ENCODE results near the gene PMPCA. TPM values are rescaled to one million over a fixed set of nuclear protein-coding genes. Genes with fewer than 3 reads are reported as not detected.

Gene PMPCA
- total RNA-seq, 2 experiments from 2014 or later = 64.0 to 76.5 TPM

DNA sequence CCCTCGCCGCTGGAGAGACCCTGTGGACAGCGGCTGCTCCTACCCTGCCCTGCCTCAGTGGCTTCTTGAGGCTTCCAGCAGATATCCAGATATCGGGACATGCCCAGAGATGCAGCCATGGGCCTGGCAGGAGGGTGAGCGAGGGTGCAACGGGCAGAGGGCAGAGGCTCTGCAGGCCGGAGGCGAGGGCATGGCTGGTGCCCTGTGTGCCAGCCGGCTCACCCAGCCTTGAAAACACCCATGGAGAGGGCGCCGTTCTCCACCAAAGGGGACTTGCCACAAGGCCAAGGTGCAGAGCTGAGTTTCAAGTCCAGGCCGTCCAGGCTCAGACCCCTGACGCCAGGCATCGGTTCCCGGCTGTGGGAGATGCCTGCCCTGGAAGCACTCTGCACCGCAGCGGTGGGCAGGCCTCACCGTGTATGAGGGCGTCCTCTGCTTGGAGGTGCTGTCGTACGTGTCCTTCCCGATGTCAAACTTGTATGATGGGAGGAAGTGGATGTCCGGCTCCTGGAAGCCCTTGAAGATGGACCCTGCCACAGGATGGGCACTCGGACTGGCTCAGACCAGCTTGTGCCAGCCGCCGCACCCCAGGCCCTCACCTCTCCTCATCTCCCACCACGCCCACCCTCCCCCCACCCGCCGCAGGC lies 20.3 kb downstream of the PMPCA start:
- no peaks in the 10 kb centered on the region for H3K9me3 Mint-ChIP-seq (ENCODE audit: low read depth)
- H3K4me3 Mint-ChIP-seq = no peak overlapping the region
- no peaks in the 10 kb centered on the region for H3K27me3 Mint-ChIP-seq
- H3K4me1 Mint-ChIP-seq = peaks cover 2% of the 10 kb centered on the region
- ATAC-seq (no peak), DNase-seq (no peak)
- H3K36me3 Mint-ChIP-seq = no peaks in the 10 kb centered on the region
- no peak overlapping the region for H3K27ac Mint-ChIP-seq
- CTCF ChIA-PET = no interaction called here

DNA sequence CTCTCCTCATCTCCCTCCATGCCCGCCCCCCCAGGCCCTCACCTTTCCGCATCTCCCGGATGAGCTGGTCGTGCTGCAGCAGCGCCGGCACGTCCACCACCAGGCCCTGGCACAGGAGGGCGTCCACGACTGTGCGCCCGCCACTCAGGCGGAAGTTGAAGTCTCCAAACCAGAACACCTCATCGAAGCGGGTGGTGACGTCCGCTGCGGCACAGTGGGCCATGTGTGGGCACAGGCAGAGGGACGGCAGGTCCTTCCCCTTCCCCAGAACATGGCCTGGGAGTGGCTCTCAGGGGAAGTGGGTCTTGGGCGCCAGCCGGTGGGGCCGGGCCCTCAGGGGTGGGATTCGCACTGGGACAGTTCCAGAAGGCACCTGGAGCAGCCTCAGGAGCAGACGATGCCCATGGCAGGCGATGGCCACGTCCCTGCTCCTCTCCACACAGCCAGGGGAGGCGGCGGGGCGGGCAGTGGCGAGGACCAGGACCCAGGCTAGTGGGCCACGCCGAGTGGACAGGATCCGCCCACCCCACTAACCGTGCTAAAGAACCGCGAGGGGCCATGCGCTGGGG lies 21.4 kb downstream of the PMPCA start:
- H3K36me3 Mint-ChIP-seq = no peaks in the 10 kb centered on the region
- no peak overlapping the region for H3K27ac Mint-ChIP-seq
- CTCF ChIA-PET = no interaction called here
- DNase-seq (no peak), ATAC-seq (no peak)
- no peaks in the 10 kb centered on the region for H3K9me3 Mint-ChIP-seq (ENCODE audit: low read depth)
- H3K27me3 Mint-ChIP-seq = no peaks in the 10 kb centered on the region
- H3K4me1 Mint-ChIP-seq = peaks cover 7% of the 10 kb centered on the region
- no peak overlapping the region for H3K4me3 Mint-ChIP-seq

DNA sequence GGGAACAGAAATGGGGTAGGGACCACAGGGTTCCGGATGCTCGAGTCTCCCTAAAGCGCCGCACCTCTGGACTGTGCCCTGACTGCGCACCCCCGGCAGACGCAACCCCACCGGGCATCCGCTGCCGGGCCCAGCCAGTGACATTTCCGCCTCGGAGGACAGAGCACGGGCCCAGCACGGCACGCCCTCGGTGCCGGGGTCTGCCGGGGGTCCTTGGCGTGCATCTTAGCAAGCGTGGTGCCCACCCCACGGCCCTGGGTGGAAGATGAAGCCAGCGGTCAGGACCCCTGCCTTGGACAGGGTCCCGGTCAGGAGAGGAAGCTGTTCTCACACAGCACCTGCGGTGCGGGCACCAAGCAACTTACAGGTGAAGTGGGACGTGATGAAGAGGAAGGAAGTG lies 22.1 kb downstream of the PMPCA start:
- Mint-ChIP-seq H3K4me3 (no peak overlapping the region), H3K27ac (no peak overlapping the region), H3K27me3 (no peaks in the 10 kb centered on the region), H3K9me3 (ENCODE audit: low read depth) (no peaks in the 10 kb centered on the region), H3K4me1 (peaks cover 14% of the 10 kb centered on the region), H3K36me3 (no peaks in the 10 kb centered on the region)
- CTCF ChIA-PET = no interaction called here
- DNase-seq = no peak
- no peak for ATAC-seq

DNA sequence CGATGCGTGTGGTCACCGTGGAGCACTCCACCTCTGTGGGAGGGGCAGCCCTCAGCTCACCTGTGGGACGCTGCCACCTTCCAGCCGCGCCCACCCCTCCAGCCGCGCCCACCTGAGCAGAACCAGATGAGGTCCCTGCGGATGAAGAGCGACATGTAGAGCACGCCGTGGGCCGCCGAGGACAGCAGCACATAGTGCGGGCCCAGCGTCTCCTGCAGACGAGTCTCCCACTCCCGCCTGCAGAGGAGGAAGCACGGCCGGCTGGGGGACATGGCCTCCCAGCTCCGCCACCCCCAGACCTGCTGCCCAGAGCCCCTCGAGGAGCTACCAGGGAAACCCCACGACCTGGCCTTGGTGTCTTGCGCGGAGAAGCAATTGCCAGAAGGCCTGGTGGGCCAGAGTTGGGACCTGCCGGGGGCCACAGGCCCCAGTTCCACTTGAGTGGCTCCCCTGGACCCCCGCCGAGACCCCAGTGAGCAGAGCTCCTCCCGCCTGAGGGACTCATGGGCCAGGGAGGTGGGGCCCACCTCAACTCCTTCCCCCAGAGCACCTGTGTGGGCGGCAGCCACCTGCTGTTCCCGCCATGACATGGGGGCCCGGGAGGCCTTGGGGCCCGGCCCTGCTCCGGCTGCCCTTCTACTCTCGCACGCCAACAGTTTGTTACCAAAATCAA lies 22.7 kb downstream of the PMPCA start:
- H3K4me3 Mint-ChIP-seq = no peak overlapping the region
- no peak for ATAC-seq
- H3K27ac Mint-ChIP-seq = no peak overlapping the region
- no peaks in the 10 kb centered on the region for H3K27me3 Mint-ChIP-seq
- CTCF ChIA-PET = no interaction called here
- H3K36me3 Mint-ChIP-seq = no peaks in the 10 kb centered on the region
- no peak for DNase-seq
- H3K9me3 Mint-ChIP-seq (ENCODE audit: low read depth) = no peaks in the 10 kb centered on the region
- H3K4me1 Mint-ChIP-seq = peaks cover 20% of the 10 kb centered on the region

DNA sequence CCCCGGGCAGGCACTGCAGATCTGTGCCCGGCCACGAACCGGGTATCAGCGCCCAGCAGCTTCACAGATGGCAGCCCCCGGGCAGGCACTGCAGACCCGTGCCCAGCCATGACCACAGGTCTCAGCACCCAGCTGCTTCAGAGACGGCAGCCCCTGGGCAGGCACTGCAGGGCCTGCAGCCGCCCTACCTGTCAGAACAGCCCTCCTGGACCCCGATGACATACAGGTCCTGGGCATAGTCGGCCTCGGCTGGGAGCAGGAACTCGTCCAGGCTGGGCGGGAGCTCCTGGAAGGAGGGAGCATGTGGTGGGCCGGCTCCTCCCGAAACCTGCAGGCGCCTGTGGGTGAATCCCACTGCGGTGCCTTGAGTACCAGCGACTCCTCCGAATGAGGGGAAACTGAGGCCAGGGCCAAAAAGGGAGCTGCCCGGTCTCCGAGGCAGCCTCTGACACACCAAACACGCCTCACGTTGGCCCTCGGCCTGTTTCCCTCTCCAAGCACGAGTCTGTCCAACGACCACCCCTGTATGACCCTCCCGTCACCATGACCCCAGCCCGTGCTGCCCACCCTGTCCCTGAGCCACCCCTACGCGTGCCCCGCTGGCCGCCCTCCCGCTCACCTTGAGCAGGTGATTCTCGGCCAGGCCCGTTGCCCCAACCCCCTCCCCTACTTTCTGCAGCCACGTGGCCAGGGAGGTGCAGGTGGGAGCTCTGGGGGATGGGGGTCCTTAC lies 23.6 kb downstream of the PMPCA start:
- Mint-ChIP-seq H3K4me1 (peaks cover 23% of the 10 kb centered on the region), H3K27ac (no peak overlapping the region), H3K9me3 (ENCODE audit: low read depth) (no peaks in the 10 kb centered on the region), H3K27me3 (no peaks in the 10 kb centered on the region), H3K36me3 (no peaks in the 10 kb centered on the region), H3K4me3 (no peak overlapping the region)
- CTCF ChIA-PET = no interaction called here
- no peak for ATAC-seq
- DNase-seq = no peak

- CTCF ChIA-PET = no interaction called here
- Mint-ChIP-seq H3K4me1 (peaks cover 23% of the 10 kb centered on the region), H3K4me3 (no peak overlapping the region), H3K27me3 (no peaks in the 10 kb centered on the region), H3K9me3 (ENCODE audit: low read depth) (no peaks in the 10 kb centered on the region), H3K27ac (no peak overlapping the region), H3K36me3 (no peaks in the 10 kb centered on the region)
- no peak for DNase-seq
- ATAC-seq = no peak
These were observed 24.2 kb downstream of the PMPCA start for GRCh38 chr9:136434580-136435169.

GRCh38 chr9:136436055-136436634 lies 25.7 kb downstream of the PMPCA start:
- H3K4me3 Mint-ChIP-seq = no peak overlapping the region
- DNase-seq (no peak), ATAC-seq (no peak)
- H3K36me3 Mint-ChIP-seq = peaks cover 1% of the 10 kb centered on the region
- no peak overlapping the region for H3K27ac Mint-ChIP-seq
- CTCF ChIA-PET = no interaction called here
- H3K9me3 Mint-ChIP-seq (ENCODE audit: low read depth) = no peaks in the 10 kb centered on the region
- H3K27me3 Mint-ChIP-seq = no peaks in the 10 kb centered on the region
- H3K4me1 Mint-ChIP-seq = peaks cover 26% of the 10 kb centered on the region

DNA sequence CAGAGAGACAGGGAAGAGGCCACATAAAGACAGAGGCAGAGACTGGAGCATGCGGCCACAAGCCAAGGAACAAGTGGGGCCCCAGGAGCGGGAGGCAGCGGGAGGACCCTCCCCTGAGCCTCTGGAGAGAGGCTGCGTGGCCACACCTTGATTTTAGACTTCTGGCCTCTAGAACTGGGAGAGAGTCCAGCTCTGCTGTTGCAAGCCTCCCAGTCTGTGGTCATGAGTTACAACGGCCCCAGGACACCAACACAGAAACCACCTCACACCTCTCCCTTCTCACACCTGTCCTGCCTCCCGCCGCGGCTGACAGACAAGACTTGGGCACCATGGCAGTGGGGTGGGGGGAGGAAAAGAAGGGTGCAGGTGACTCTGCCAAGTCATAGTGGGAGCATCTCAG lies 27.0 kb downstream of the PMPCA start:
- no peak for DNase-seq
- CTCF ChIA-PET = no interaction called here
- no peak overlapping the region for H3K27ac Mint-ChIP-seq
- peaks cover 6% of the 10 kb centered on the region for H3K36me3 Mint-ChIP-seq
- ATAC-seq = no peak
- H3K9me3 Mint-ChIP-seq (ENCODE audit: low read depth) = no peaks in the 10 kb centered on the region
- no peaks in the 10 kb centered on the region for H3K27me3 Mint-ChIP-seq
- H3K4me3 Mint-ChIP-seq = peak overlapping the region; percentile 83
- peaks cover 26% of the 10 kb centered on the region for H3K4me1 Mint-ChIP-seq

DNA sequence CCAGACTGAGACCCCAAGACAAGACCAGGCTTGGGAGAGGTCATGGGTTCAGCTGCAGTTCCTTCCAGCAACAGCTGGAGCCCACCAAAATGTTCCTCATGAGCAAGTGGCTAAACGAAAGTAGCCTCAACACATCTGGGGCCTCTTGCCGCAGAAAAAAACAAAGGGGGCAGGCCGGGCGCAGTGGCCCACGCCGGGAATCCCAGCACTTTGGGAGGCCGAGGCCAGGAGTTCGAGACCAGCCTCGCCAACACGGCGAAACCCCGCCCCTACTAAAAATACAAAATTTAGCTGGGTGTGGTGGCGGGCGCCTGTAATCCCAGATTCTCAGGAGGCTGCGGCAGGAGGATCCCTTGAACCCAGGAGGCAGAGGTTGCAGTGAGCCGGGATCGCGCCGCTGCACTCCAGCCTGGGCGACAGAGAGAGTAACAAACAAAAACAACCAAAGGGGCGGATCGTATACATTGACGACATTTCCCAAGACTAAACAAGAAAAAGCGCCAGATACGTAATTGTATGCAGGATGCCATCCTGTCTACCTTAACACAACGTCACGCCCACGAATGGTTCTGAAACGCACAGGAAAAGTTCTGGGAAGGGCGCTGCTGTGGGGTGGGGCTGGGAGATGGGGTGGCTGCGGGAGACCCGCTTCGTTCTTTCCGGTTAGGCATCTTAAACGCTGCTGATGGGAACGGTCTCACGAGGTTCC lies 27.5 kb downstream of the PMPCA start:
- Mint-ChIP-seq H3K36me3 (peaks cover 6% of the 10 kb centered on the region), H3K27ac (peak overlapping the region; percentile 67), H3K27me3 (no peaks in the 10 kb centered on the region), H3K4me1 (peaks cover 26% of the 10 kb centered on the region), H3K9me3 (ENCODE audit: low read depth) (no peaks in the 10 kb centered on the region), H3K4me3 (peak overlapping the region; percentile 83)
- ATAC-seq (no peak), DNase-seq (no peak)
- CTCF ChIA-PET = interaction anchor here (0.9 to 1.5 kb wide), 6 partner anchors 22 to 206 kb away, joined by 3 to 5 read pairs (median 3); no protein-coding TSS in a partner anchor

DNA sequence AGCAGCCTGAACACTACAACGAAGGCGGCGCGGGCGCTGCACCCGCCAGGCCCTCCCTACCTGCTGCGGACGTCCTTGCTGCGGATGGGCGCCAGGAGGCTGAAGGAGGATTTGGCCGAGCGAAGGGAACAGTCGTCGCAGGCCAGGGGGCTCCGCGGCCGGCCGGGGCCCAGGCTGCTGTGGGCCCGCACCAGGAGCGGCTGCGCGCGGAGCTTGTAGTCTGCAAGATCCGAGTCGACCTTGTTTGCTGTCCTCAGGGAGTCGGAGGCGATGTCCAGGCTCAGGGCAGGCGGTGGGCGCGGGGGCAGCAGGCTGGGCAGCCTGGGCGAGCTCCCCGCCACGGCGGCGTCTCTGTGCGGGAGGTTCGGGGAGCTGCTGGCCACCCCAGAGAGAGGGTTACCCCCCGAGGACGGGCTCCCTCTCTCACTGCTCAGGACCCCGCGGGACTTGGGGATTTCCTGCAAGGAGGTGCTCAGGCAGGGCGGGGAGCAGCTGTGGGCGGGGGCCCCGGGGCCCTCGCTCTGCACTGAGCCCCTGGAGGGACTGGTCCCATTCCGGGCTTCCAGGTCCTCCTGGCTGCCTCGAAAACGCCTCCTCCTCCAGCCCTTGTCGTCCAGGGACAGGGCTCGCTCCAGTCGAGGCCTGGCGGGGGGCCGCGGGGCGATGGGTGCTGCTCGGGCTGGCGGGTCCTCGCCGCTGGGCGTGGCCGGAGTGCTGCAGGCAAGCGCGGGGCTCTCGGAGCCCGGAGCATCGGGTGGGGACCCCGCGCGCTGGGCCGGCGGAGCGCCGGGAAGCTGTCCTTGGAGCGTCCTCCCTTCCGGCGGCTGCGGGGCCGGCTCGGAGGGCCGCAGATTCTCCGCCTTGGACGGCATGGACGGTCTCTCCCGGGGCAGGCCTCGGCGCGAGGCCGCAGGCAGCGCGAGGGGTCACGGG lies 28.4 kb downstream of the PMPCA start:
- ATAC-seq = peak; percentile 73
- H3K27ac Mint-ChIP-seq = peak overlapping the region; percentile 67
- peaks cover 26% of the 10 kb centered on the region for H3K4me1 Mint-ChIP-seq
- peaks cover 9% of the 10 kb centered on the region for H3K36me3 Mint-ChIP-seq
- H3K9me3 Mint-ChIP-seq (ENCODE audit: low read depth) = no peaks in the 10 kb centered on the region
- CTCF ChIA-PET = interaction anchor here (0.9 to 1.5 kb wide), 7 partner anchors 22 to 205 kb away, joined by 3 to 5 read pairs (median 3); no protein-coding TSS in a partner anchor
- DNase-seq = peak; percentile 76
- no peaks in the 10 kb centered on the region for H3K27me3 Mint-ChIP-seq
- H3K4me3 Mint-ChIP-seq = peak overlapping the region; percentile 83

DNA sequence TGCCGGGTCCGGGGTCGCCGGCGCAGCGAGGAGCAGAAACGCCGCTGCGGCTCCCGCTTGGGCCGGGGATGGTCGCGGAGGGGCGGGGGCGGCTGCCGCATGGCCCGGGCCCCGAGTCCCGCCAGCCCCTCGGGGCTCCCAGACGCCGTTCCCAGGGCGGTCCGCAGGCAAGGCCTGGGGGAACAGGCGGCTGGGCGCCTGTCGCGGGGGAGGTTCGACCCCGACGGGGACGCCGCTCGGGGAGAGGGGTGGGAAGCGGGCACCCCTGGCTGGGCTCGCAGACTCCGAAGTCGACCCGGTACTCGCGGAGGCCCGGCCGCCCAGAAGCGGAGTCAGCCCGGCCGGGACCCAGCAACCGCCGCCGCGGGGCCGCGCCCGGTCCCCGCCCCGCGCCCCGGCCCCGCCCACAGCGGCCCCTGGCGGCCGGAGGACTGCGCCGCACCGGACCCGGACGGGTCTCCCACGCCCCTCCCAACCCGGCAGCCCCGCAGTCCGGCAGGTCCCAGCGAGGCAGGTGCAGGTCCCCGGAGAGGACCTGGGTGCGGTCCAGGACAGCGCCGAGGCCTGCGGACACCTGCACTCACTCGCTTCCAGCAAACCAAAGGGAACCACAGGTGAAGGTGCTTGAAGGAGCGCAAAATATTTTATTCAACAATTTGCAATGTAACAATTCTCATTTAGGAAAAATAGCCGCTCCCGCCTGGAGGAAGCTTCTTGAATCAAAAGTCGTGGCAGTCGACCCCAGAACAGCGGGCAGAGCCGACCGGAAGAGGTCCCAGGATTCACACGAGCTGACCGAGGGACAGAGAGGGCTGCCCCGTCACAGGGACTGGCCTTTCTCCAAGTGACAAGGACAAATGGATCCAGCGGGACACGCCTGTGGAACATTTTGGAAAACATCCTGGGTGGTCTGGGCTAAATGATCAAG lies 29.3 kb downstream of the PMPCA start, which contains the start of gene INPP5E:
Gene INPP5E, minus strand, starts transcription at position 365 of the 928 bp plus-strand sequence. CDS start 426 bp downstream, outside the sequence.
- Mint-ChIP-seq H3K4me1 (peaks cover 26% of the 10 kb centered on the region), H3K36me3 (peaks cover 11% of the 10 kb centered on the region), H3K27me3 (no peaks in the 10 kb centered on the region), H3K4me3 (peak within 1 kb of the TSS; percentile 83), H3K27ac (peak within 1 kb of the TSS; percentile 67), H3K9me3 (ENCODE audit: low read depth) (no peaks in the 10 kb centered on the region)
- CTCF ChIA-PET = interaction anchor here (0.8 to 1.7 kb wide), 8 partner anchors 14 to 127 kb away, joined by 3 to 6 read pairs (median 3); no protein-coding TSS in a partner anchor
- DNase-seq = peak; percentile 81
- ATAC-seq = peak; percentile 85
